ENCODE data around the gene MEIS2. TPM values are rescaled to one million over a fixed set of nuclear protein-coding genes. Genes with fewer than 3 reads are reported as not detected.

MEIS2 gene
- total RNA-seq, 6 donors from 2014 or later, result 13.7 to 53.4 (median 21.4) TPM

GRCh38 chr15:36882056-36882455 is 218.3 kb downstream of the MEIS2 start:
- Histone ChIP-seq H3K27ac (no peak overlapping the region), H3K27me3 (peaks cover 2 to 59% (median 26%) of the 10 kb centered on the region in 4 donors), H3K36me3 (no peaks in the 10 kb centered on the region), H3K4me3 (no peak overlapping the region), H3K4me1 (peaks cover 0 to 36% (median 23%) of the 10 kb centered on the region in 4 donors), H3K9me3 (no peaks in the 10 kb centered on the region)
- DNase-seq (no peak), ATAC-seq (ENCODE audit: low FRiP score in 2 of 2) (no peak)
- TF ChIP-seq CTCF (IDR thresholded peaks at IDR 0.05) (no peak), POLR2A (IDR thresholded peaks at IDR 0.05) (no peak), POLR2AphosphoS5 (IDR thresholded peaks at IDR 0.05) (no peak), EP300 (IDR thresholded peaks at IDR 0.05) (no peak)
- WGBS, 2 donors, result 27 to 38% methylated on average over 5 of the region's 5 CpGs

GRCh38 chr15:36881516-36881915 is 218.8 kb downstream of the MEIS2 start:
- peaks cover 0 to 35% (median 23%) of the 10 kb centered on the region in 4 donors for H3K4me1 ChIP-seq
- peaks cover 2 to 53% (median 25%) of the 10 kb centered on the region in 4 donors for H3K27me3 ChIP-seq
- WGBS, 2 donors, result 37 to 61% methylated on average over 2 of the region's 2 CpGs
- TF ChIP-seq POLR2A (IDR thresholded peaks at IDR 0.05) (no peak), EP300 (IDR thresholded peaks at IDR 0.05) (no peak), CTCF (IDR thresholded peaks at IDR 0.05) (no peak)
- no peak overlapping the region for H3K4me3 ChIP-seq
- no peak overlapping the region for H3K27ac ChIP-seq
- no peak for DNase-seq
- no peak for ATAC-seq (ENCODE audit: low FRiP score in 2 of 2)
- H3K36me3 ChIP-seq, result no peaks in the 10 kb centered on the region
- H3K9me3 ChIP-seq, result no peaks in the 10 kb centered on the region

- Histone ChIP-seq H3K4me3 (no peak overlapping the region), H3K4me1 (peaks cover 0 to 35% (median 23%) of the 10 kb centered on the region in 4 donors), H3K9me3 (no peaks in the 10 kb centered on the region), H3K36me3 (no peaks in the 10 kb centered on the region), H3K27ac (no peak overlapping the region), H3K27me3 (peaks cover 2 to 49% (median 25%) of the 10 kb centered on the region in 4 donors)
- WGBS, 2 donors, result 37 to 40% methylated on average over 7 of the region's 7 CpGs
- TF ChIP-seq POLR2AphosphoS5 (IDR thresholded peaks at IDR 0.05) (no peak), CTCF (IDR thresholded peaks at IDR 0.05) (no peak), POLR2A (IDR thresholded peaks at IDR 0.05) (no peak), EP300 (IDR thresholded peaks at IDR 0.05) (no peak)
- no peak for ATAC-seq (ENCODE audit: low FRiP score in 2 of 2)
- DNase-seq, result no peak
Observed at GRCh38 chr15:36880913-36881460, 219.4 kb downstream of the MEIS2 start.

GRCh38 chr15:36880224-36880912 is 220.0 kb downstream of the MEIS2 start:
- TF ChIP-seq POLR2A (IDR thresholded peaks at IDR 0.05), result no peak
- no peak for TF ChIP-seq POLR2AphosphoS5 (IDR thresholded peaks at IDR 0.05)
- no peak for TF ChIP-seq CTCF (IDR thresholded peaks at IDR 0.05)
- TF ChIP-seq EP300 (IDR thresholded peaks at IDR 0.05), result no peak
- H3K4me3 ChIP-seq, result no peak overlapping the region
- DNase-seq (peak in 1 of 2 donors; percentile 71), ATAC-seq (ENCODE audit: low FRiP score in 2 of 2) (no peak)
- 24 to 25% methylated on average over 27 to 51 of the region's 52 CpGs for WGBS, 2 donors
- no peaks in the 10 kb centered on the region for H3K9me3 ChIP-seq
- H3K4me1 ChIP-seq, result peaks cover 0 to 35% (median 23%) of the 10 kb centered on the region in 4 donors
- H3K36me3 ChIP-seq, result no peaks in the 10 kb centered on the region
- H3K27me3 ChIP-seq, result peaks cover 2 to 44% (median 24%) of the 10 kb centered on the region in 4 donors
- no peak overlapping the region for H3K27ac ChIP-seq
